GM12891 (cell line): ENCODE data around the gene SLC16A8.

Source experiments
- POLR2A ChIP-seq: IDR thresholded peaks from 2 replicates; pipeline ENCODE4 v1.6.1; 2011; ENCODE audit warnings: low read depth, low read length, control low read depth
- POLR2AphosphoS5 ChIP-seq: IDR thresholded peaks from 2 replicates; pipeline ENCODE4 v1.6.1; 2011; ENCODE audit warnings: low read depth, low read length, control low read depth

- TF ChIP-seq POLR2AphosphoS5 = no peak
- TF ChIP-seq POLR2A = no peak
Measured at GRCh38 chr22:38109371-38110001, 25.5 kb upstream of the SLC16A8 start.
